NCI-H1092 (cell line): Measurements from ENCODE around the gene ARHGEF37.
A peak's percentile ranks its signal among the peaks of the same experiment; 100 is the strongest.
"Not testable (repeated sequence)": the region's sequence is repeated elsewhere in the genome, so short reads cannot be mapped to it uniquely, and the experiment has no call there.

Source experiments
- DNase-seq: peaks from one replicate; lab custom pipeline; 2025; lab: John Stamatoyannopoulos, UW

The ARHGEF37 gene

GRCh38 chr5:149630337-149630736, 49.0 kb downstream of the ARHGEF37 start:
- no peak for DNase-seq

DNA sequence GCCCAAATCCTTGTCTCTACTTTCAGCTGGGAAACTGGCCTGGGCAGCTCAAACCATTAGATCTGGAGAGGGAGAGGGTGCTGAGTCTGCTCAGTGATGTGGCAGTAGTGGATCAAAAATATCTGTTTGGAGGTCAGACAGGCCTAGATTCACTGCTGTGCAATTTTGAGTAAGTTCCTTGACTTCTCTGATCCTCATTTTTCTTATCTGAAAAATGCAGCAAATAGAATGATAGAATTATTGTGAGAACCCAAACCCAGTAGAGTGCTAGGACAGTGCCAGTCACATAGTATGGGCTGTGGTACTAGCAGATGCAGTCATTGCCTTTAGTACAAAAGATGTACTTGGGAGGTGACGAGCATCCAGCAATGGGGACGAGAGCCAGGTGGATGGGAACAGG, 50.2 kb downstream of the ARHGEF37 start:
- no peak for DNase-seq

DNA sequence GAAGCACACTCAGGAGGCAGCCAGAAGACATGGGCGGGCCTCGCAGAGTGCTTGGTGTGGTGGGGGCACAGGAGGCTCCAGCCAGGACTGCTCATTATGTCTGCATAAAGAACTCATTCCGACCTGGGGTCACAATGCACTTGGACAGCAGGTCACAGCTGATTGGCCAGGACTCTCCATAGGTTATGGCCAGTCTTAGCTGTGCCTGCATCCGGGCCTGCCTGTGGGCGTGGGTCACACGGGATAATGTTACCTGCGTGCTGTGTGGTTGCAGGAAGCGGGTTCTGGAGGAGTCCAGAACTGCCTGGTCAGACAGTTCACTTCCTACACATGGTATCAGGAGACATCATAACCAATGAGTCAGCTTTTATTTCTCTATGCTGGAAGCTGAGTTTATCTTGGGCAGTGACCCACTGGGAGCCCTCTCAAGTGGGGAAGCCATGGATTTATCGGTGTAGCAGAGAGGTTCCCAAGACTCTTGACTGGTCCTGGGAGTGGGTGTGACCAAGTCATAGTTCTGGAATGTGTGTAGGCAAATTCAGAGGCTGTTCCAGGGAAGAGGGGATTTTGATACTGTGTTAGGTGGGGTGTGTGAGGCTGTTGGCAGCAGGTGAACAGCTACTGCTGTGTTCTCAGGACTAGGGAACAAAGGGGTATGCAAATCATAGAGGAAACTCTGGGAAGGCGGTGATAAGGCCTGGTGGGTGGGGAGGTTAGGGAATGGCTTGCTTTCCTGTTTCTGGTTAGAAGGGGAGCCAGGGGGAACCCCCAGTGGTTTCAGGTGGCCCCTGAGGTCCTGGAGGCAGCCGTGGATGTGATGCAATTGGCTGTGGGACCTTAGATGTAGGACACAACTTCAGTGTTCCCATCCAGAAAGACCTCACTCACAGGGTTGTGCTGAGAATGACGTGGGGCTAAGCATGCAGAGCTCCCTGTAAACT, 51.3 kb downstream of the ARHGEF37 start:
- DNase-seq, result no peak

GRCh38 chr5:149633476-149634350, 52.4 kb downstream of the ARHGEF37 start:
- no peak for DNase-seq

- DNase-seq, result no peak
Observed at GRCh38 chr5:149635394-149635793, 54.1 kb downstream of the ARHGEF37 start.

- no peak for DNase-seq
Observed at GRCh38 chr5:149636191-149636860, 55.0 kb downstream of the ARHGEF37 start.

GRCh38 chr5:149636861-149637246, 55.6 kb downstream of the ARHGEF37 start:
- DNase-seq, result peak; percentile 45

- no peak for DNase-seq
Observed at GRCh38 chr5:149638136-149638535, 56.8 kb downstream of the ARHGEF37 start.

DNA sequence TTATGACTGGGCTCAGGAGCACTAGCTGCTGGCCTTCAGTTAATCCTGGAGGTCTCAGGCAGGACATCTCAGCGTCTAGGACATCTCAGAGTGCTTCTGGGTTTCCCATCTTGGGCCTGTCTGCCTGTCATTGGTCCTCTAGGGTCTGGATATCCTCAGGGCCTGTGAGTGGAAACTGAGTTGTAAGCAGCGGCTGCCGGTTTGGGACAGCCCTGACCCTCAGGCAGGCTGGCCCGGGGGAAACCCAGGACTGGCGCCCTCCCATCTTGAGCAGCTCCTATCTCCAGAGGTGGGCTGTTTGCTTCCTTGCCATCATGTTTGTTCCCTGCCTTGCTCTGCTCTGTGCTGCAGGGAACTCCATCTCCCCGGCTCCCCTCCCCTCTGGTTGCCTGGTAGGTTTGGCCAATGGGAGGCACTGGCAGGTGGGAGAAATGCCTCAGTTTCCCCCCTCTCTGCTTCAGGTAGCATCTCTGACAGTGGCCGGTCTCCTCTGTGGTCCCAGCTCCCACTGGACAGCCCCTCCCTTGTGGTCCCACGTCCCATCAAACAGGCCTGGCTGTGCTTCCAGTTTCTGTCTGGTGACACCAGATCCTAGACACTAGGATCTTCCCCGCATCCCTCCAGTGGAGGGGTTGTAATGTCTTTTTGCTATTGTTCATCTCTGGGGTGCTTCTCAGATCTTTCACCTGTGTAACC, 57.4 kb downstream of the ARHGEF37 start:
- no peak for DNase-seq

- peak; percentile 40 for DNase-seq
Observed at GRCh38 chr5:149639737-149640136, 58.4 kb downstream of the ARHGEF37 start.

GRCh38 chr5:149640350-149640999, 59.2 kb downstream of the ARHGEF37 start:
- DNase-seq, result no peak

DNA sequence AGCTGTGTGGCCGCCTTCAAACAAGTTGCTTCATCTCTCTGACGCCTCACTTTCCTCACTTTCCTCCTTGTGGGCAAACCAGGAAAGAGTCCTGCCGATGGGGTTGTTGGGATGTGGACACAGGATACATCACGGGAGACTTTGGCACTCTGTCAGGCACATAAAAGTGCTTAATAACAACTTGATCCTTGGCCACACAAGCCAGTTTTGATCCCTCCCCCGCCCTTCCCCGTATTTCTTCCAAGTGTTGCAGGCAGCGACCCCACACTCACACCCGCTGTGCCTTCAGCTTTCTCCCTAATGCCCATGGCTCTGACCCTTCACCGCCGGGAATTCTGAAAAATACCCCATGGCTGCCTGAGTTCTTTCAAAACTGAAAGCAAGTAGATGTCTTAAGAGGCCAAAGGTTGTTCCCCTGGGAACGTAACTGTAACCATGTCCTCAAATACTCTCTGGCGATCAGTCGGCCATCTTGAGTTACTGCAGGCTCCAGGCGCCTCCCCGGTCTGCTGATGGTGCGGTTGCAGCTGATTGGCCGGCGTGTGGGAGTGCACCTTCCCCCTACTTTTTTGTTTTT, 59.8 kb downstream of the ARHGEF37 start:
- no peak for DNase-seq

DNA sequence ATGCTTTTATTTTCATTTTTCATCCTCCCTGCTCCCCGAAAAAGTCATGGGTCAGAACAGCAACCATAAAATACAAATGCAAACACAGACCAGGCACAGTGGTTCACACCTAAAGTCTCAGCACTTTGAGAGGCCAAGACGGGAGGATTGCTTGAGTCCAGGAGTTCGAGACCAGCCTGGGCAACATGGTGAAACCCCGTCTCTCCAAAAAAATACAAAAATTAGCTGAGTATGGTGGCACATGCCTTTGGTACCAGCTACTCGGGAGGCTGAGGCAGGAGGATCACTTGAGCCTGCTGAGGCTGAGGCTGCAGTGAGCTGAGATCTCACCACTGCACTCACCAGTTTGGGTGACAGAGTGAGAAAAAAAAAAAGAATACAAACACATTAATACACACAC, 60.3 kb downstream of the ARHGEF37 start:
- DNase-seq, result no peak

GRCh38 chr5:149643781-149644180, 62.5 kb downstream of the ARHGEF37 start:
- no peak for DNase-seq

DNA sequence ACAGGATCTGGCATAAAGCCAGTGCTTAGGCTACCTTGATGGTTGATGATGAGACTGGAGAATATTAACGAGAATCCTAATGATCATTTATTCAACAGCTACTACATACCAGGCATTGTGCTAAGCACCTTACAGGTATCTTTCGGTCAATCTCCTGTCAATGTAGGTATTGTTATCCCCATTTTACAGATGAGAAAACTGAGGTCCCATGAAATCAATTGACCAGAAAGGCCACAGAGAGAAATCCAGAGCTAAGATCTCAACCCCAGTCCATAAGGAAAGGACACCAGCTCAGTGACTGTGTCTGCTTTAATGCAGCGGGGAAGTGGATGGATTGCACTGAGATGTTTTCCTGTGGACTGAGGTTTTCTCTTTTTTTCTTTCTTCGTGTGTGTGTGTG, 63.3 kb downstream of the ARHGEF37 start:
- no peak for DNase-seq

- DNase-seq, result no peak
Observed at GRCh38 chr5:149645236-149645635, 63.9 kb downstream of the ARHGEF37 start.

DNA sequence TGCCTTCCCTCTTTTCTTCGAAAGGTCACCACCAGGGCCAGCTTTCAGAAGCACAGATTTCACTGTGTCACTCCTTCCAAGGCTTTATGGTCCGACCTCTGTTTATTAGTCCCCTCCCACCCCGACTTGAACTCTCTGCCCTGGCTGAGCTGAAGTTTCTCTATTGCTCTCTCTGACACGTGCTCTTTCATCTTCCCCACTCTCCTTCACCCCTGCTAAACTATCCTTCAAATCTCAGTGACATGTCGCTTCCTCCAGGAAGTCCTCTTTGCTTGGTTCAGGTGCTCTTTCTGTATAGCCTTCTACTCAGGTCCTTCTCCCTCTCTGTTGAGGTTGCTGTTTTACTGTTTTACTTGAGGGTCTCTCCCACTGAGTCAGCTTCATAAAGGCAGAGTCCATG, 64.4 kb downstream of the ARHGEF37 start:
- no peak for DNase-seq

- DNase-seq, result peak; percentile 88
Observed at GRCh38 chr5:149646564-149646963, 65.3 kb downstream of the ARHGEF37 start.

DNA sequence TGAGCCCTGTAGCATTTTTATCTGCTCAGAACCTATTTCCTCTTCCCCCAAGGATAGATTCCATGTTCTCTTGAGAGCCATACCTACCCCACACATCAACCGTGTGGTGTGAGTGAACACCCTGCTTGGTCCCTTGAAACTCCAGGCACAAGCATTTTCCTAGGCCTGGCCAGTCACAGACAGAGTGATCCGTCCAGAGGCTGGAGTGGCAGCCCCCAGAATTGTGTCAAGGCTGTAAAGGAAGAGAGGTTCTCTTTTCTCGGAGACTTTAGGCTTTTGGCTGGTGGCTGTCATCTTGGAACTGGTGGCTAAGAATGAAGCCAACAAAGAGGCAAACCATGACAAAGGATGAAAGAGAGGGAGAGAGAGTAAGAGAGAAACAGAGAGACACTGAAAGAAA, 66.0 kb downstream of the ARHGEF37 start:
- no peak for DNase-seq

GRCh38 chr5:149648464-149649393, 67.4 kb downstream of the ARHGEF37 start:
- DNase-seq, result not testable (repeated sequence)
